Hematopoietic multipotent progenitor cell treated with erythropoietin and hydrocortisone succinate and interleukin-3 and kit ligand, for 6 days (in vitro differentiated cells): ENCODE results near the gene SGCA.

ENCODE experiments used
- DNase-seq: peaks from one replicate; pipeline ENCODE4 v3.0.0-alpha.2; 2015

The SGCA gene

DNA sequence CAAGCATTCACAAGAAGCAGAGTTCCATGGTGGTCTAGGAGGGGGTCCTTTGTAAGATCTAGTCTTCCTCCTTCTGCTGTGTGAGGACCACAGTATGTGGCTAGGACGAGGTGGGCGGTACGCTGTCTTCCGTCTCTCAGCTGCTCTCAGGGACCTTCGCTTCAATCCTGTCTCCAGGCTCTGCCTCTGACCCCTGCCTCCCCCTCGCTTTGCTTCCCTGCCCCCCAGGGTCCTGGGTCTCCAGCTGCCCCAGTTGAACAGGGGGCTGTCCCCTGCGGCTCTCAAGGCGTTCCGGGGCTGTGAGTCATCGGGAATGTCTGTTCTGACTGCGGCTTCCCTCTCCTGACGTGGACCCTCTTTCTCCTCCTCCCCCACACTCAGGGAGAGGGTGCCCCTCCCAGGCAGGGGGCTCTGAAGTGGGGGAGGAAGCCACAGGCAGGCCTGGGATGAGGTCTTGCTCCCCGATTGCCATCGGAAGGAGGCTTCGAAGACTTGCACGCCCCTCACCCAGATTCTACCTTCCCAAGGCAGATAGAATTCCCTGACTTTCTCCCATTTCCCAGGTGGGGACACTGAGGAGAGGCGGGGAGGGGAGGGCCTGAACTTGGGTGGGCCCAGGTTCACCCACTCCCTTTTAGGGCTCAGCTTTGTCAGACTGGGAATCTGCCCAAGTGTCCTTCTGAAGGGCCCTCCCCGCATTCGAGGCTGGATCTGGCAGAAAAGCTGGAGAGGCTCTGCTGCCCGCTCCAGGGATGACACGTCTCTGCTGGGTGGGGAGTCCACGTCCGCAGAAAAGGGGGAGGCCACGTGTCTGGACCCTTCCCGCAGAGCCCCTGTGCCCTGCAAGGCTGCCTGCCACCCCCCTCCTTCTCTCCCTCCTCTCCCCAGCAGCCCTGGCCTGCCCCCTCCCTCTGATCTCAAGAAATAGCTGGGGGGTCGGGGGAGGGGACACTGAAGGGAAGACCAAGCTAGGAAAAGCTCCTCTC, 44.7 kb downstream of the SGCA start:
- no peak for DNase-seq

DNA sequence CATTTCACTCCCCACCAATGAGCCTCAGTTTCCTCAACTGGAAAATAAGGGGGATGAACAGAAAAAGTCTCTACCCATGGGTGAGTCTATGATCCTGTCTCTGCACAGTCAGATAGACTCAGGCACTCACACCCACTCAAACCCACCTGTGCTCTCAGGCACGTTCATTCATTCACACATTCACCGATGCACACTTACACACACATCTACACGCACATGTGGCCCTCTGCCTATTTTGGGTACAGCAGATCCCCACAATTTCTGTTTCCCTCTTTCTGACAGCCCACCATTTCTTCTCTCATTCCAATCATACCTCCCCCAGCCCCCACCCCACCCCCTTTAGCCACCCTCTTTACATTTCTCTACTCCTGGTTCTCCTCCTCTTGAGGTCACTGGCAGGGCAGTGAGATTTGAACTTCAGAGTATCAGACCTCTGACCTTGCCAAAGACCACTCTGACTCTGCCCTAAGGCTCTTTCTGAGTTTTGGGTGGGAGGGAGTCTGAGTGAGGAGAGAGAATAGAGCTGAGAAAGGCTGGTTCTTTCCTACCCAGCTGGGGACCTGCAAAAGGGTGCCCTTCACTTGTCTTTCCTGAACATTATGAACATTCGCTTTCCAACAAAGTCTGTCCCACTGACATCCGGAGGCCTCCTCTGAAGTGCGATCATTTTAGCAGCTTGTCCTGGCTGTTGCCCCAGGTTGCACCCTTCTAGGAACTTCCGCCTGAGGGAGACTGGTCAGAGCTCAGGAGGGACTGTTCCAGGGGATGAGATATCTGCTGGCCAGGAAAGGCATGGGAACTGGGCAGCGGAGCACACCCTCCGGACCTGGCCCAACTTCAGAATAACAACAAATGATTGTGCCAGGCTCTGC, 45.7 kb downstream of the SGCA start:
- DNase-seq = no peak

DNA sequence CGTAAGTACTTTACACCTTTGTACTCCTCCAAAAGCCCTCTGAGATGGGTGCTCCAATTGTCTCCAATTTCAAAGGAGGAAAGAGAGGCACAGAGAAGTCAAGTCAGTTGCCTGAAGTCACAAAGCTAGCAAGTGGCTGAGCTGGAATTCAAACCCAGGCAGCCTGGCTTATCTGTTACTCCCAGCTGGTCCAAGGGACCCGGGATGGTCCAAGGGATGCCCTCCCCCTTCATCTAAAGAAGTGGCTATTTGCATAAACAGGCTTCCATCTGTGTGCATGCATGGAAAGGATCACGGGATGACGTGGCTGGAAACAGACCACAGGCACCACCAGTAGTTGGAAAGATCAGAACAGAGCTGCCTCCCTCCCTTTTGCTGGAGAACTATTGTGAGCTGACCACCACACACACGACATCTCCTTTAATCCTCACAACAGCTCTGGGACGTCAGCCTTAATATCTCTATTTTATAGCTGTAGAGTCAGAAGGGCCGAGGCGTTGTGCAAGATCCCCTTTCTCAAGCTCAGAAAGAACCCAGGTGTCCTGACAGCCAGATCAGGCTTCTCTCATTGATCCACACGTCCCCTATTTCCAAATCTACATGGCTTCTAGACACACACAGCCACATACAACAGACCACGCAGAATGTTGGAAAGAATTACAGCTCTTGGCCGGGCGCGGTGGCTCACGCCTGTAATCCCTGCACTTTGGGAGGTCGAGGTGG, 46.5 kb downstream of the SGCA start:
- no peak for DNase-seq

DNA sequence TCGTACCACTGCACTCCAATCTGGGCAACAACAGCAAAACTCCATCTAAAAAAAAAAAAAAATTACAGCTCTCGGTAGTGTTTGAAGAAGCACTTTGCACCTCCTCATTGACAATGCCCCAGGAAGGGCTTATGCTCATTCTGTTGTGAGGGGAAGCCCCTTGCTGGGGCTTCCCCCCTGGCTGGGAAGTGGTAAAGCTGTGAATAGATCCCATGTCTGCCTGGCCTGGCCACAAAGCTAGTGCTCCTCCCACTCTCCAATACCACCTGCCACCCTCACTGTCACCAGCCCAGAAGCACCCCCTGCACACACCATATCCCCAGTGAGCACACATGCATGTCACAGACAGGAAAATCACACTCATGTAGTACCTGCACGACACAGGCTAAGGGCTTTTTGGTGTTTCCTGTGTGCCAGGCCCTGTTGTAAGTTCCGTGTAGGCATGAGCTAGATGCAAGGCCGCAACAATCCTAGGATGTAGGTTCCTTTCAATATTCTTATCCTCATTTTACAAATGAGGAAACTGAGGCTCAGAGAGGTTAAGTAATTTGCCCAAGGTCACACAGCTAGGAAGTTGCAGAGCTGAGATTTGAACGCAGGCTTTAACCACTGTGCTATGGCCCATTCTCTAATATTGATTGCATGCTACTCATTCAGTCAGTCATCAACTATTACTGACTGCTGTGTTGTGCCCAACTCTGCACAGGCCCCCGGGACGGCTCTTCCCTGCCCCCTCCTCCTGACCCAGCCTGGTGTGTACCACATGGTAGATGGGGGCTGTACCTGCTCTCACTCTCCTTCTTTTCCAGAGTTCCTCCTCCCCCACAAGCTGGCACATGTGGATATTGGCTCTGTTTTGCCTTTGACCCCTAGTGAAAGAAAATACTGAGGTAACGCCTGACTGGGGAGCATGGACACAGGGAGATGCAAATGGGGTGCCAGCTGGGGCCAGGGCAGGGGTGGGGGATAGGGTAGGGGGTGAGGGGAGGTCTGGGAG, 47.5 kb downstream of the SGCA start:
- DNase-seq = peak; percentile 34

- no peak for DNase-seq
These were observed 49.4 kb downstream of the SGCA start for GRCh38 chr17:50214976-50215760.

DNA sequence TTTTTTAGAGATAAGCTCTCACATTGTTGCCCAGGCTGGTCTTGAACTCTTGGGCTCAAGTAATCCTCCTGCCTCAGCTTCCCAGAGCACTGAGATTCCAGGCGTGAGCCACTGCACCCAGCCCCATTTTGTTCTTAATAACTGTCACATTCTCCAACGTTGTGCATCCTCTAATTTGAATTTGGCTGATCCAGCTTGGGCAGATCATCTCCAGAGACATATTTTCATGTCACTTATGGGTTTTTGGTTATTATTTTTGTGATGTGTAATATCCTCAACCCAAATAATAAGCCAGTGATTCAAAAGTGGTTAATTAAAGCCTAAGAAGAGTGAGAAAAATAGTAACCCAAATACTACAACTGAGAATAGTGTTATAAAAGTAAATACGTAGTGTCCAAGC, 51.8 kb downstream of the SGCA start:
- no peak for DNase-seq

GRCh38 chr17:50218071-50218759, 52.4 kb downstream of the SGCA start:
- no peak for DNase-seq

GRCh38 chr17:50218771-50219315, 53.0 kb downstream of the SGCA start:
- DNase-seq = no peak

GRCh38 chr17:50219342-50219741, 53.5 kb downstream of the SGCA start:
- no peak for DNase-seq

GRCh38 chr17:50219939-50220465, 54.2 kb downstream of the SGCA start:
- DNase-seq = no peak

DNA sequence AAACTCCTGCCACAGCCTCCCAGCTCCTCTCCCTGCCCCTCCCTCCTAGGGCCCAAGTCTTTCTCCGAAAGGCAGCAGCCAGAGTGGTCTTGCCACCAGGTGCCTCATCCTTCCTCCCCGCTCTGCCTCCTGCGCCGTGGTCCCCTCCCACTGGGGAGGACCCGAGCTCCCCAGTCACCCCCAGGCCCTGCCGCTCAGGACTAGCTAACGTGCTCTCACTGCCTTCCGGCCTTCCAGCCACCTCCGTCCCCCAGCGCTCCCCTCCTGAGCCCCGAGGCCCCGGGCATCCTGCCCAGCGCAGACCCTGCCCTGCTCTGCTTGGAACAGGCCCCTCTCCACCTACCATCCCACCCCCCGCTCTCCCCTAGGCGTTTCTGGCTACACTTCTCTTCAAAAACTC, 55.0 kb downstream of the SGCA start:
- no peak for DNase-seq

DNA sequence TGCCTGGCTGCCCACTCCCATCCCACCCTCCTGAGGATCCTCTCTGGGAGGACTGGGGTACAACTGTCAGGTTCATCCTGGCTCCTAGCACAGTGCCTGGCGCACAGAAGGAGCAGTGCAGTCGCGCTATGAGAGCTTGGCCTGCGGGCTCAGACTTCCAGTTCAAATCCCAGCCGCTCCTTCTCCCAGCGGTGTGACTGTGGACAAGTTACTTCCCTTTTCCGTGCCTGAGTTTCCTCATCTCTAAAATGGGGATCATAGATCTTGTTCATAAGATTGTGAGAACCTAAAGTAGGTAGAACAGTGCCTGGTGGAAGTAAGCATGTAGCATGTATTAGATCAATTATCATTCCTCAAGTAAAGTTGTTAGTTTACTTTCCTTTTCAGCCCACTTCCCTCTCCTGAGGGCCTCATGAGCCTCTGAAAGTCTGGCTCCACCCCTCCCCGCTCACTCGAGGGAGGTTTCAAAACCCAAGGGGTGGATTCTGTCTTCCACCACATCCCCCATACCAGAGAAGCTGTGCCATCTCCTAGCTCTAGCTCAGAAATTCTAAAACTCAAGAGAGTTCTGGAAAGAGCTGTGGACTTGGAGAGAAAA, 55.6 kb downstream of the SGCA start:
- DNase-seq = peak; percentile 47

- DNase-seq = no peak
These were observed 56.2 kb downstream of the SGCA start for GRCh38 chr17:50221864-50222545.

DNA sequence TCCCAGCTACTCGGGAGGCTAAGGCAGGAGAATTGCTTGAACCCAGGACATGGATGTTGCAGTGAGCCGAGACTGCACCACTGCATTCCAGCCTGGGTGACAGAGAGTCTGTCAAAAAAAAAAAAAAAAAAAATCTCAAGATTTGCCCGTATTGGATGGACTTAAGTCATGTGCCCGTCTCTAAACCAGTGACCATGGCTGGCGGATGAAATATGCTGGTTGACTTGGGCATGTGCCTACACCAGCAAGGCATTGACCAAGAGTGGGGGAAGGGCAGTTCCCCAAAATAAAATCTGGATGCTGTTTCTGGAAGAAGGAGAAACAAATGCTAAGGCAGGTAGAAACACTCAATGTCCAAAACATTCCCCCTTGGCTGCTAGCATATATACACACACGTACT, 57.1 kb downstream of the SGCA start:
- no peak for DNase-seq
